ENCODE measurements around the gene SELENBP1.
"Not testable (repeated sequence)": the region's sequence is repeated elsewhere in the genome, so short reads cannot be mapped to it uniquely, and the experiment has no call there.

The SELENBP1 gene

DNA sequence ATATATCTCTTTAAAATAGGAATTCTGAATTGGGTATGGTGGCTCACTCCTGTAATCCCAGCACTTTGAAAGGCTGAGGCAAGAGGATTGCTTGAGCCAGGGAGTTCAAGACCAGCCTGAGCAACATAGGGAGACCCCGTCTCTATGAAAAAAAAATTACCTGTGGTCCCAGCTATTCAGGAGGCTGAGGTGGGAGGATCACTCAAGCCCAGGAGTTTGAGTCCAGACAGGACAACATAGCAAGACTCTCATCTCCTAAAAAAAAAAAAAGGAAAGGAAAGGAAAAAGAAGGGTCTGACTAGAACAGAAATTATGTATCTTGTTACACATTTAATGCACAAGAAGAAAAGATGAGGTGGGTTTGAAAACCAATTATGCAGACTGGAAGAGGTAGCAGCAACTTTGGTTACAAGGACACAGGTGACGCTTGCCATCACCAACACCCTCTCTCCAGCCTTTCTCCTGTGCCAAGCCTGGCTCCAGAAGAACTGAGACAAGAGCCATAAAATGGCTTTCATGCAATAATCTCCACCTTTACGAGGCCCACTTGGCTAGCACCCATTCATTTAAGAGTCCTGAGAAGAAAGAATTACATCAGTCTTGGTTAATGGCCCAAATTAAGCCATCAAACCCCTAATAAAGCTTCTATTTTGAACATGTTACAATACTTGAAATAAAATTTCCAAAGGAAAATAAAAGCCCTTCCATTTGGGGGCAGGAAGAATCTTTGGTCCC lies 4.8 kb upstream of the SELENBP1 start:
- DNase-seq (ENCODE audit: low read depth): no peak

DNA sequence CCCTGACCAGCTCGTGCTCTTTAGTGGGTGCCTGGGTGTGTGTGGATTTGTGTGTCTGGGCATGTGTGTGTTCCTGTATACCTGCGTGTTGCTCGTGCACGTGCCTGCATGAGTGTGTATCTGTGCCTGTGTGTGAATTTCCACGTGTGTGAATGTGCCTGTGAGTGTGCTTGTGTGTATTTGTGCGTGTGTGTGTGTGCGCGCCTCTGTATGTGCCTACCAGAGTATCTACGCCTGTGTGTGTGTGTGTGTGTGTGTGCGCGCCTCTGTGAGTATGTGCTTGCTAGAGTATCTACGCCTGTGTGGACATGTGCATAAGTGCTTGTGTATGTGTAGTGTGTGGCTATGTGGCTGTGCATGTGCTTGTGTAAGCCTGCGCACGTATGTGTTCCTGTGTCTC lies 691 bp upstream of the SELENBP1 start:
- DNase-seq (ENCODE audit: low read depth): no peak

DNA sequence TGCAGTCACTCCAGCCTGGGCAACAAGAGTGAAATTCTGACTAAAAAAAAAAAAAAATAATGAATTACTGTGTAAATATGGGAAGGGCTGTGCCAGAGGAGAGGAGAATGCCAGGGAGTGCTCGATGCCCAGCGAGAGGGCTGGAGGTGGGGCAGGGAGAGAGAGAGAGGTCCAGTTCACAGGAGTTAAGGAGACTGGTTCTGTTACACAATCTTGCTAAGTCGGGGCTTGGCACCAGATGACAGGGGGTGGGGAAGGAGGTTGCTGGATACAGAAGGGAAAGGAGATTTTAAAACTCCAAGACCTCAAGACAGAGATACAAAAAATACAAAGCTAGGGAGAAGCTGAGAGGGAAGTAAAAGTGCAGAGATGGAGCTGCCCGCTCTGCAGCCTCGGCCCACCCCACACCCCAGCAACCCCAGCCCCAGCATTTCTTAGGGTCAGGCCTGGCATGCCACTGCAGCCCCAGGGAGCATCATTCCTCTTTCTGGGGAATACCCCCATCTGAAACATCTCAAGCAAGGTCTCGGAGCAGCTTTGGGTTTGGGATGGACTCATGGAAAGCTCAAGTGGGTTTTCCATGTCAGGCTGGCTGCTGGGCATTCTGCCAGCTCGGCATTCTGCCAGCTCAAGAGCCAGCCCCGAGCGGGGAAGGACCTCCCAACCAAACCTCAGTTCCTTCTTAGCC lies 991 bp downstream of the SELENBP1 start:
- DNase-seq (ENCODE audit: low read depth): peak; percentile 49

DNA sequence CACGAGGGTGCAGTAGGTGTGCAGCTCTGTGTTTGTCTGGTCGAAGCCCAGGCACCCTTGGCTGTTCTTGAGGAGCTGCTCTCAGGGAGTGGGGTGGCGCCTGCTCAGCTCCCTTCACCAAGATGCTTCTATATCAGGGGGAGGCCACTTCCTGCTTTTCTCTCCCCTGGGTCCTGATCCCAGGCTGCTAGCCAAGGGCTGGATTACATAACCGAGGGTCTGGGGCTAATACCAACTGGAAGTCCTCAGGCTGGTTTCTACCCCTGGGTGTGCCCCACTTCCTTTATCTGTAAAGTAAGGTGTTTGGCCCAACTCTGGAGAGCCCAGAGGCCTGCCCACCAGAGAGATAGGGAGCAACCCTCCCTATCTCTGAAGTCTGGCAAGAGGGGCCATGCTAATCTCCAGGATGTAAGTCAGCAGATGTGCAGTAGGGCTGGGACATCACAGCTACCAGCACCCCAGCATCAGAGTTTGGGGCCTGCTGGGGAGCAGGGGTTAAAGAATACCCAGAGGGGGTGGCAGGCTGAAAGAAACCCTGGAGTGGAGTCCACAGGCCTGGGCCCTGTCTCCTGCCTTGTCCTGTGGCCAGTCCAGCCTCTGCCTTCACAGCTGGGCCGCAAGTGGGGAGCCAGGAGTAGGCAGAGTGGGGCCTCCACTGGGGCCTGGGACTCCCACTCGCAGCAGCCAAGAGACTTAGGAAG lies 2.1 kb downstream of the SELENBP1 start:
- peak; percentile 91 for DNase-seq (ENCODE audit: low read depth)

DNA sequence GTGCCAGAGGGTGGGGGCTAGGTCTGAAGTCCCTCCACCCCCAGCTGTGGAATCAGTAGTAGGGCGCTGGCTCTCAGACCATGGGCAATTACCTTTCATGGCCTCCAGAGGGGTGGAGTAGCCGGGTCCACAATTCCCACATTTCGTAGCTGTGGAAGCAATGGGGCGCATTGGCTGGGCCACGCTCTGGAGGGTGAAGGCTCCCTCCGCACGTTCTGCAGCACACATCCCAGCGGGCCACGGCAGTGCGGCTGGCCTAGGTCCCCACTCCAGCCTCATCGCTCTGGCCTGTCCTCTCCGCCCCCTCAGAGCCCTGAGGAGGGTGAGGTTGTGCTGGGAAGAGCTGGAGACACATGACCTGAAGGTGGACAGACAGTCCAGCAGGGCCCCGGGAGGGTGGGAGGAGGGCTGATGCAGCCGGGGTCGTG lies 2.9 kb downstream of the SELENBP1 start:
- no peak for DNase-seq (ENCODE audit: low read depth)

DNA sequence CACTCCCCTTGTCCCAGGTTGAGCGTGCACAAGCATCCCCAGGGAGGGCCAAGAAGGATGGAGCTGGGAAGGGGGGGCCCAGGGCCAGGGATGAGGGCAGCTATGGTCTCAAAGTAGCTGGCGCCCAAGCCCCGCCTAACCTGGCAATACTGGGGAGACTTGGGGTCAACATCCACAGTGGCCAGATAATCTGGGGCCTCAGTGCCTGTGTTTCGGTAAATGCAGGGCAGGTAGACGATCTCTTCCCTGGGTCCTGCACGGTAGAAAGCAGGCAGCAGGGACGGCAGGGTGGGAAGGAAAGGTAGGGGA lies 3.2 kb downstream of the SELENBP1 start:
- DNase-seq (ENCODE audit: low read depth): no peak

DNA sequence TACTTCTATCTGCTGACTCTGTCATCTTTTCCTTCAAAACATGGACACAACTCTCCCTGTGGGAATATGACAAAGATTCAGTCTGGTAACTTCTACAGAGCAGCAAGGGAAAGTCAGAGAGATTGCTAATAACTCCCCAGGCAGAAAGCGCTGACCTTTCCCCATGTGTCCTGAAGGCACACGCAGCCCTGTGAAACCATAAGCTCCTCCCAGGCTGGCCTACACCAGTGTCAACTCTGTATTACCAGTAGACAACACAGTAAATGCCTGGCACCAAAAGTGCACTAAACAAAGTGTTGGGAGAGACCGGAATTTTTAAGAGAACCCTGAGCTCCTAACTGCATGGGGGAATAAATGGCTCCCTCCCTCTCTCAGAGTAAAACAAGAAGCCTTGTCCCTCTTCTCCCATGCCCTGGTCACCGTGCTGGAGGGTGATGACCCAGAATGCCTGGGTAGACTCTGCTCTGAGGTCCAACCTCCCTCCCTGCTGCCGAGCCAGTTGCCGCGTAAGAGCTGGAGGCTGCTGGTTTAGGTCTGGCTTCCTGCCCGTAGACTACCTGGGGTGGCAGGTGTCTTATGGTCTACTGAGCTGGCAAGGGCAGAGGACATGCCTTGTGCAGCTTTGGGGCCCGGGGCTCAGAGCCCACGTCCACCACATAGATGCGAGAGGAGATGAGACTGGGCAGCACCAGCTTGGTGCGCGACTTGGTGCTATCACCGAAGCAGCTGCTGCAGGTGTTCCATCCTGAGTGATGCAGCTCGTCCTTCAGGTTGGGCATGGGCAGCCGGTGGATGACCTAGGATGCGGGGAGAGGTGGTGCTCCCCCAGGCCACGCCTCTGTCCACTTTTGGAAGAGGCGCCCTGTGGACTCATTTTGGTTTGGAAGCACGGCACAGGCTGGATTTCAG lies 3.9 kb downstream of the SELENBP1 start:
- DNase-seq (ENCODE audit: low read depth): no peak

DNA sequence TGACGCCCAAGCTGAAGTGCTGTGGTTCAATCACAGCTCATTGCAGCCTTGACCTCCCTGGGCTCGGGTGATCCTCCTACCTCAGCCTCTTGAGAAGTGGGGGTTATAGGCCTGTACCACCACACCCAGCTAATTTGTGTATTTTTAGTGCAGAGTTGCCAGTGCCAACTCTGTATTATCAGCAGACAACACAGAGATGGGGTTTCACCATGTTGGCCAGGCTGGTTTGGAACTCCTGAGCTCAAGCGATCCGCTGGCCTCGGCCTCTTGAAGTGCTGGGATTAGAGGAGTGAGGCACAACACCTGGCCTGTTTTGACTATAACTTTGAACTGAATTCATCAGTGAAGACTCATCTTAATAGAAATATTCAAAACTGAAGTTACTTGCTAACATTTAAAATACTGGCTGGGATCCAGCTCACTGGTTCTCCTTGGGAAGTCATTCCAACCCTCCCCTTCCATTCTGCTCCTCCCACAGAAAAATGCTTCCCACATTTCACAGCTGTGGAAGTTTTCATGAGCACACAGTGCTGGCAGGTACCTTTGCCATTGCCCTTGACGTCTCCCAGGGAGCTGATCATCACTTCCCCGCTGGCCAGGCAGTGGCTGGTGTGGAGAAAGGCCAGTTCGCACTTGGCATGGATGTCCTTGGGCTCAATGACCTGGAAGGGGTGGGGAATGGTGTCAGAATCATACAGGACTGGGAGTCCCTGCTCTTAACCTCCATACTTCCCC lies 4.7 kb downstream of the SELENBP1 start:
- DNase-seq (ENCODE audit: low read depth): no peak

DNA sequence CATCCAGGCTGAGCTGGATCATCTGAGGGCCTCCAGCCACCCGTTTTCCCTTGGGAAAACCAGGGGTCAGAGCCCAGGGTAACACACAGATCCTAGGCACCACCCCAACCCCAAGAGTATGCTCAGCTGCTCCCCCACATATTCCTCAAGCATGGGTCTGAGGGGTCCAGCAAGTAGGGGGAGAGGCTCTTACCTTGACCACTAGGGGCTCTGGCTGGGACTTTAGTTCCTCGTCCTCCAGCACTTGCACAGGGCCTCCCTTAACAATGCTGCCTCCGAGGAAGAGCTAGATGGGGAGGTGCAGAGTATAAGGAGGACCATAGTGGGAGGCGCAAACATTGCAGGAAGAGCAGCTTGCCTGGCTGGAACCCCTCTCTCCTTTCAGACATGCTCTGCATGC lies 7.5 kb downstream of the SELENBP1 start:
- no peak for DNase-seq (ENCODE audit: low read depth)

DNA sequence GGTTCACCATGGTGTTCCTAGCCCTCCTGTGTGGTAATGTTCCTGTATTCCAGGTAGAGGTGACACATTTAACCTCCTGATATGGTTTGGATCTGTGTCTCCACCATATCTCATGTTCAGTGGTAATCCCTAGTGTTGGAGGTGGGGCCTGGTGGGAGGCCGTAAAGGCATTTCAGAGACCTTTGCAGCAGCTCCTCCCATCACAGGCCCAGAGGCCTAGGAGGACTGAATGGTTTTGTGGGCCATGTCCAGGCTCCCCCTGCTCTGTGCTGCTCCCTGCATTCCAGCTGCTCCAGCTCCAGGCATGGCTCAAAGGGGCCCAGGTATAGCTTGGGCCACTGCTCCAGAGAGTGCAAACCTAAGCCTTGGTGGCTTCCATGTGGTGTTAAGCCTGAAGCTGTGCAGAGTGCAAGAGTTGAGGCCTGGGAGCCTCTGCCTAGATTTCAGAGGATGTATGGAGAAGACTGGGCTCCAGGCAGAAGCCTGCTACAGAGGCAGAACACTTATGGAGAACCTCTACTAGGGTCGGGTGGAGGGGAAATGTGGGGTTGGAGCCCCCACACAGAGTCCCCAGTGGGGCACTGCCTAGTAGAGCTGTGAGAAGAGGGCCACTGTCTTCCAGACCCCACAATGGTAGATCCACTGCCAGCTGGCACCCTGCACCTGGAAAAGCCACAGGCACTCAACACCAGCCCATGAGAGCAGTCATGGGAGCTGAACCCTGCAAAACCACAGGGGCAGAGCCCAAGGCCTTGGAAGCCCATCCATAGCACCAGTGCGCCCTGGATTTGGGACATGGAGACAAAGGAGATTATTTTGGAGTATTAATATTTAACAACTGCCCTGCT lies 10.0 kb downstream of the SELENBP1 start:
- DNase-seq (ENCODE audit: low read depth): no peak

DNA sequence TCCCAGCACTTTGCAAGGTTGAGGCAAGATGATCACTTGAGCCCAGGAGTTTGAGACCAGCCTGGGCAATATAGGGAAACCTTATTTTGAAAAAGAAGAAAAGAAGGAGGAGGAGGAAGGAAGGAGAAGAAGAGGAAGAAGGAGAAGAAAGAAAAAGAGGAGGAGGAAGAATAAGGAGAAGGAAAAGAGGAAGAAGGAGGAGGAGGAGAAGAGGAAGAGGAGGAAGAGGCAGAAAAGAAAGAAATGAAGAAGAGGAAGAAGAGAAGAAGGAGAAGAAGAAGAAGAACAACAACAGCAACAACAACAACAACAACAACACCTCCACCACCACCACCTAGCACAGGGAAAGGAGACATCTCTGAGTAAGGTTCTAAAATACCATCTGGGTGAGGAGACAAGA lies 10.6 kb downstream of the SELENBP1 start:
- DNase-seq (ENCODE audit: low read depth): no peak

DNA sequence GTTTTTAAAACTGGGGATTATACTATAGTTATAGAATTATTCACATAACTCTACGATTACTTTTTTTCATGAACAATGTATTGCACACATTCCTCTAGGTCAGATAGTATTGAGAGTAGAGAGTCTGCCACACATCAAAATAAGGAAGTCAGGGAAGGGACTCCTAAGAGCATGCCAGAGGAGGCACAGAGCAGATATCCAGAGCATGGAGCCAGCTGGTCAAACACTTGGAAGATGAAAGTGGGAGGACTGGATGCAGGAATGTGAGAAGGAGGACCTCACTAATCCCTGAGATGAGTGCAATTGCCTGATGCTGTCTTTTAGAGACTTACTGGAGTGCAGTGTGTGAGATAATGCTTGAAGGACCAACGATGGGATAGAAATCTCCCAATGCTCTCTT lies 15.8 kb downstream of the SELENBP1 start:
- DNase-seq (ENCODE audit: low read depth): no peak

DNA sequence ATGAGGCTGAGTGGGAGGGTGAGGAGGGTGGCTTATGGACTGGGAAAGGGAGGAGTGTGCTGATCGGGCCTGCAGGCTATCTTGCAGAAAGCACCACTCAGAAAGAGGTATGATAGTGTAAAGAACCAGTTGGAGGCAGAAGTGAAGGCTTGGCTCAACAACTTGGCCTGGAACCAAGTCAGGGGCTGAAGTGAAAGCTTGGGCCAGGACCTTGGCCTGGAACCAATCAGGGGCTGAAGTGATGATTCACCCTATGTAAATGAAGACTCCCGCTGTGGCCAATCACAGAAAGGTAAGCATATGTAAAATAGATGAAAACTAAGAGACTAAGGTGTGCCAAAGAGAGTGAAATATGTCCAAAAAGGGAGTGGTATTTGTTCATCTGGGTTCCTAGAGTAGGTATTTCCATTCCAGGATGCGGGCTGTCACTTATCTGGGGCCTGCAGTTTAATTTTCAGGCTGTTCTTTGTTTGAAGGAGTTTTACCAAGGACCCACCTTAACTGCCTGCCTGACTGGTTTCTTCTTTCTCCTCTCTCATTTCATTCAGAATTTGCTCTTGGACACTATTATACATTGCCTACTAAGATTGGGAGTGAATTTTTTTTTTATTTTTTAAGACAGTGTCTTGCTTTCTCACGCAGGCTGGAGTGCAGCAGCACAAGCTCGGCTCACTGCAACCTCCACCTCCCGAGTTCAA lies 20.3 kb downstream of the SELENBP1 start:
- no peak for DNase-seq (ENCODE audit: low read depth)

DNA sequence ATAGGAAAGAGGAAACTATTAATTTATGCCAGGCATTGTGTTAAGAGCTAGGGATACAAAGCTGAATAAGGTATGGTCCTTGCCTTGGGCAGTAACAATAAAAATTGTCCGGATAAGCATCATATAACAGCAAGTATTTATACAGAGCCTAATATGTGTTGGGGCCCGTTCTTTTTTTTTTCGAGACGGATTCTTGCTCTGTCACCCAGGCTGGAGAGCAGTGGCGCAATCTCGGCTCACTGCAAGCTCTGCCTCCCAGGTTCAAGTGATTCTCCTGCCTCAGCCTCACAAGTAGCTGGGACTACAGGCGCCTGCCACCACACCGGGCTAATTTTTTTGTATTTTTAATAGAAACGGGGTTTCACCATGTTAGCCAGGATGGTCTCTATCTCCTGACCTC lies 22.2 kb downstream of the SELENBP1 start:
- DNase-seq (ENCODE audit: low read depth): not testable (repeated sequence)

DNA sequence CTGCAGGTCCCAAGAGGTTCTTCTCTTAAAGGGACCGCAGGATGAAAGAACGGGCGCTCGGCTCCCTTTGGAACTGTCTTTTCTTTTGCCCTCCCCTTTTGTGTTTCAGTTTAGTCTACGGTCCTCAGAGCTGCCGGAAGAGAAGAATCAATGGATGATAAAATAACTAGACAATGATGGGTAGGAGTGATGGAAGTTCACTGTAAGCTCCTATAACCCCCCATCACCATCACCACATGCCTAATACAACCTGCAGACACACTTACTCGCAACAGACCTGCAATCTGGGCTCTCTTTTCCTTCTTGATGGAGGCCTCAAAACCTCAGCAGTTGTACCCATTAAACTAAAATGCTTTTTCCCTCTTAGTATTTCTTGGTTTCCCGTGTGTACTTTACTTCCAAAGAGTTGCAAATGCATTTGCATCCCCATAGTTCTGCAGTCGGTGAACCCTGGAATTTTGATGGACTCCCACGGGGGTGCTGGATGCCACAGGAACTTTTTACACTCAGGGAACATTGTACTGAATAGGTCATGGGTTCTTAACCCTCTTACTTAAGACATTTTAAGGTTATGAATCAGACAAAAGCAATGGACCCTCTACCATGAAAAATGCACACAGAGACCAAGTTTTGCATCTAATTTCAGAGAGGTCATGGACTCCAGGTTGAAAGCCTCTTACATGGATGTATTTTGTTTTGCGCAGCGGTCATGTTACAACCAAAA lies 24.8 kb downstream of the SELENBP1 start:
- no peak for DNase-seq (ENCODE audit: low read depth)

DNA sequence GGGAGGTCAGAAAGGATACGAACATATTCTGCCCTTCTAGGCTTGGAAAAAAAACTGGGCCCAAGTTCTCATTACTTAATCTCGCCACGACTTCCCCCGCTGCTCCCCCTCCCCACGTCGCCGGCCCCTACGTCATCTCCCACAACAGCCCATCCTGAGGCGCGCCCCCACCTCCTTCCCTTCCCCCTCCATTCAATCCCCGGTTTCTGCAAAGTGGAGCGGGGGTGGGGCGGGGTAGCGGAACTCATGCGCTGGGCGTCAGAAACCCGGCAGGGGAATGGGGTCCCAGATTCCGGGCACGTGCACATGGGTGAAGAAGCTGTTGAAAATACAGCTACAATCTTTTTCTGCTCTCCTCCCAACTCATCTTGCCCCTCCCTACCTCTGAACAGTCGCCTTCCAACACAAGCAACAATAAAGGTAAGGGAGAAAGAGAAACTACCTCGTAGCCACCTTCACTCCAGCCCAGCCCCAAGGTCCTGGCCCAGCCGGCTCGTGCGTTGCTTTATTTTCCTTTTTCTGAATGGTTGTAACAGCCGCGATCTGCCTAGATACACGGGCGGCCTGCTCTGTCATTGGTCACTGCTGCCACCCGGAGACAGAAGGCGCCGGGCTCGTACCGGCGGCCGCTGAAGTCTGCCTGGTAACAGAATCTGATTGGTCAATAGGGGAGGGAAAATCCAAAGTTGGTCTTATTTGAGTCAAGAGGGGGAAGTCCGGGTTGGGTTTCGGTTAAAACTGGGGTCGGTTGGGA lies 25.6 kb downstream of the SELENBP1 start, which contains the start of gene RFX5:
Gene RFX5, minus strand, starts transcription at position 484 of the 754 bp plus-strand sequence. CDS start 932 bp downstream, outside the sequence.
- DNase-seq (ENCODE audit: low read depth): peak; percentile 96

DNA sequence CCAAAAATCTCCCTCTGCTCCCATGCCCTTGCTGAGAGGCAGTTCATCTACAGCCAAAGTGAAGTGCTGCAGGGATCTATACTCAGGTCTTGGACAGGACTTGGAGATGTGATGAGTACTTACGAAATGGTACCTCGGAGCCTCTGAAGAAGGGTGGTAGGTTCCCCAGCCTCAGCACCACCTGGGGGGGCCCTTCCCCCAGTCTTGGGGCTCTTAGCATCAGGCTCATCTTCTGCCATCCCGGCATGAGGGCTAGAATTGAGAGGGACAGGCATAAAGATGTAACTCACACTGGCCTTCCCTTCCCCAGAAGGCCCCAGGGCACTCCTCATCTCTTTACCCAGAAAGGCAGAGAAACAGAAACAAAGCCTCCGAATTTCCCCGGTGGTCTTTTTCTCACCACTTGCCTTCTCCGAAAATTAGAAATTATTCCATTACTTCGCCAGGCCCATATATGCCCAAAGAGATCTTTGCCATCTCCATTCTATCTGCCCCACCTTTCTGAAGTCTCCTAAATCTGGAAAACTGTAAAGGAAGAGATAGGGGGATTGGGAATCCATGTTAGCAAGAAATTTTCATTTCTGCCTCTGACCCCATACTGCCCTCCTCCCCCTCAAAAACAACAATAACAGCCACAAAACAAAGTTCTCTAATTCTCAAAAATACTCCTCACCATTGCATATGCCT lies 26.3 kb downstream of the SELENBP1 start:
- DNase-seq (ENCODE audit: low read depth): no peak

DNA sequence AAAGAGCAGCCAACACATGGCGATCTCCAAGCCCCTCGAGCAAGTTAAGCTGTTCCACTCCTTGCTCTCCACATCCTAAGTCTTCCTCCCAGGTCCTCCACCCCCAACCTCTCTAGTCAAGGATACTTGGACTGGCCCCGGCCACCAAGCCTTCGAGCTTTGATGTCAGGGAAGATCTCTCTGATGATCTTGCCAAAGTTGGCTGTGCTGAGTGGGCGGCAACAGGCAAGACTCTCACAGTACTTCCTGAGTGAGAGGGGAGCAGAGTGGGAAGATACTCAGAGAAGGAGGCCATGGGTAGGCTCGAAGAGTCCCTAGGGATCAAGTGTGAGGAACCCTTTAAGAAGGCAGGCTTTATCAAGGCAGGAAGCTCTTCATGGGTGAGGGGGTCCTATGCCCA lies 28.2 kb downstream of the SELENBP1 start:
- DNase-seq (ENCODE audit: low read depth): no peak
